ENCODE data around the gene MAGI1.
A peak's percentile ranks its signal among the peaks of the same experiment; 100 is the strongest.
"Not testable (repeated sequence)": the region's sequence is repeated elsewhere in the genome, so short reads cannot be mapped to it uniquely, and the experiment has no call there.

MAGI1 gene

DNA sequence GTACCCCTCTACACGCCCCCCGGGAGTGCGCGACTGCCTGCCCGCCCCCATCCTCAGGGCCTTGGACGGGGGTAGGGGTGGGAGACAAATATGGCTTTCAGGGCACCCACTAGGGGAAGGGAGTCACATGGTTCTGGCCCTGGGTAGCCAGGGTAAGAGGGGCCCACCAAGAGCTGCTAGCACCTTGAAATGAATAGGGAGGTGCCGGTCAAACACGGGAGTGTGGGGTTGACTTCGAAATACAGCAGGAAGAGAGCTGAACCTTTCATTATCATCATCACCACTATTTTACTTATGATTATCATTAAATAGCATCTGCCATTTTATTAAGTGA, 489.1 kb downstream of the MAGI1 start:
- no peak for DNase-seq

DNA sequence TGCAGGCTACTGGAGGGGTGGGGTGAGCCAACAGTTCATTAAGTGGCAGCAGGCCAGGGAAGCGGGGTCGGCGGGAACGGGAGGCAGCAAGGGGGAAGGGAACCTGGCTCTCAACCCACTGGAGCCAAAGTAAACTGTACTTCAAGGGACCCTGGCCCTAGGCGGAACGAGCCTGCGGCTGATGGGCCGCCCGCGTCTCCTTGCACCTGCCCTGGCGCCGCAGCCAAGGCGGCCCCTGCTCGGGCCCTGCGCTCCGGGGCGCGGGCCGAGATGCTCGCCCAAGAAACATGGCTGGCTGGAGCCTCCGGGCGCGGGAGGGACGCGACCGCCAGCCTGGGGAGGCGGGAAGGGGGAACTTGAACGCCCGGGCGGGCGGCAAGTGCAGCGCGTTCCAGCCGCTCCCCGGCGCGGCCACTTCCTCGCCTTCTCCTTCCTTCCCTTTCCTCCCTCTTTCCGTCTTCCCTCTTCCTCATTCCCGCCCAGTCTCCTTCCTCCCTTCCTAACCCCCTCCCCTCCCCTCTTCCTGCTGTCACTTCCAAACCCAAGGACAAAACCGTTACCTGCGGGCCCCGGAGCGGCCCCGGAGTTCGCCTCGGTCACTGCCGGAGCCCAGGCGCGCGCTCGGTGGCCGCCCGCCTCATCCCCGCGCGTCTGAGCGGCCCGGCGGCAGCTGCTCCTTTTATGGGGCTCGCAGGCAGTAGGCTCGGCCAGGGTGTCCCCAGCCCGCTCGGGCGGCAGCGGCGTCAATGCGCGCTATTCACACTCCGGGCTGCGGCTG, 489.7 kb downstream of the MAGI1 start:
- no peak for DNase-seq

DNA sequence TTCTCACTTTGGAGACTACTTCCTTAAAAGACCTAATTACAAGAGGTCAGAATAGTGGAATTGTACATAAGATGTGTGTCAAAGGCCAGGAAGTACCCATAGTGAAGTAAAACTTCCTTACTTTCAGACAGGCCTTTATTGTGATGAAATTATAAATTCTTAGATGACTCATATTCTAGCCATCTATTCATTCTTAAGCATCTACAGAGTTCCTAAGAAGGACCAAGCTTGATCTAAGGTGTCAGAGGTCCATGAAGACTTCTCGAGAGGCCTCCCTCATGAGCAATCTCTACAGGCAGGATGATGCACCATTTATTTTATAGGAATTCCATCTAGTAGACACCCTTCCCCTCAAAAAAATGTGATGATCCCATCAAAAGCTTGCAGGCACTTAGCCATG, 493.3 kb downstream of the MAGI1 start:
- peak; percentile 56 for DNase-seq

DNA sequence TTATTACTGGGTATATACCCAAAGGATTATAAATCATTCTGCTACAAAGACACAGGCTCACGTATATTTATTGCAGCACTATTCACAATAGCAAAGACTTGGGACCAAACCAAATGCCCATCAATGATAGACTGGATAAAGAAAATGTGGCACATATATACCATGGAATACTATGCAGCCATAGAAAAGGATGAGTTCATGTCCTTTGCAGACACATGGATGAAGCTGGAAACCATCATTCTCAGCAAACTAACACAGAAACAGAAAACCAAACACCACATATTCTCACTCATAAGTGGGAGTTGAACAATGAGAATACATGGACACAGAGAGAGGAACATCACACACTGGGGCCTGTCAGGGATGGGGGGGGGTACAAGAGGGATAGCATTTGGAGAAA, 495.3 kb downstream of the MAGI1 start:
- DNase-seq: not testable (repeated sequence)

DNA sequence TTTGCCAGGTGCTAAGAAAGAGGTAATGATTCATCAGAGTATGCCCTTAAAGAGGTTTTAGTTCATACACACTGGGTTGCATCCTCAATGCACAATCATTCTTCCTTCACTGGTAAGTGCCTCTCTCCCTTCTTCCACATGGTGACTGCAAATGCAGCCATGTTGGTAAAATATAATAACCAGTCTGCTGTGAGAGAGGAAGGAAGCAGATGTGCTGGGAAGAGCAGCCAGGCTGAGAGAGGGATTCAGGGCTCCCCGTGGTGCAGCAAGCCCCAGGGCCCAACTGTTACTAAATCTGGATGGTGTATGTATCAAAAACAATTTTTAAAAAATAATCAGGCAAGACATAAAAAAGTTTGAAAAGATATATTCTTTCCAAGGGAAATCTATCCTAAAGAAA, 498.1 kb downstream of the MAGI1 start:
- no peak for DNase-seq

- DNase-seq: no peak
These were observed 499.1 kb downstream of the MAGI1 start for GRCh38 chr3:65539616-65540015.

GRCh38 chr3:65538101-65538500, 500.6 kb downstream of the MAGI1 start:
- no peak for DNase-seq

GRCh38 chr3:65537109-65537508, 501.6 kb downstream of the MAGI1 start:
- DNase-seq: no peak

DNA sequence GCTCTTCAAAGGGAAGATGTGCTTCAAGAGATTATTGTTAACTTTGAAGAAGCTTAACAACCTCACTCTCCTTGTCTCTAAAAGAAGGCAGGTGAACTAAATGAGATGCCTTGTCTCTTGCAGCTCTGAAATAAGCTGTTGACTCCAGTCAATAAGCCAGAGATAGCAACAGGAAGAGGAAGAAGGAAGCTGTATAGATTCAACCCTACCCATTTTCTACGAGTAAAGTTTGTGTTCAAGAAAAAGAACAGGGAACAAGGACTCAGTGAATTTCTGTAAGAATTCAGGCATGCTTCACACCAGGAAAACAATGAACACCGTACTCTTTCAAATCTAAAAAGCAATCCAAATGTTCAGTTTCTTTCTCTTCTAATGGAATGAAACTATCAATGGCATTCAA, 503.5 kb downstream of the MAGI1 start:
- no peak for DNase-seq

DNA sequence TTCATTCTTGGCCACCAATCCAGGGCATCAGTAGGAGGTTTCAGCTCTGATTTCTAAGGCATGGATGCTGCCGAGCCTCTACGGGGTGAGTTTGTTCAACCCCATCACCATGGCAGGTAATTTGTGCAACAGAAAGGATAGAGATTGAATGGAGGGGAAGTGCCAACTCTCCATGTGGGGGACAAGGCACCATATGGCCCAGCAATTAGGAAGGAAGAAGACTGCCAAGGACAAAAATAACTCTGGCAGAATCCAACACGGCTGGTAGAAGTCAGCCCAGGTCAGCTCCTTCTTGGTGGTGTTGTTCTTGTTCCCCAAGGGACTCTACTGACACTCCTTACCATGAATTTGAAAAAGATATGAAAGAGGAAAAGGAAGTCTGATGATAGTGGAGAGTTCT, 503.9 kb downstream of the MAGI1 start:
- no peak for DNase-seq

DNA sequence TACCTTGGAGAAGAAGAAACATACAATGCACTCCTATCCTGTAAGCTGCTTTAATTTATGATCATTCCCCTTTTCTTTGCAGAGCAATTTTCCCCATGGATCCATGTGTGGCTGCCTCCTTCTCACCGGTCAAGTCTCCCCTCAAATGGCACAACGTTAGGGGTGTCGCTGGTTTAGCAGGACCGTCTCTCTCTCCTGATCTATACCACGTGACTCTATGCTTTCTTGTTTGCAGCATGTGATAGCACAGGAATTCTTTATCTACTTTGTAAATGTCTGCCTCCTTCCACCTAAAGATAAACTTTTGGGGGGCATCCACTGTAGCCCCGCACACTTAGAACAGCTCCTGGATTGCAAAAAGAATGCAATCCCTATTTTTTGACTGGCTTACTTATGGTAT, 506.0 kb downstream of the MAGI1 start:
- DNase-seq: no peak

DNA sequence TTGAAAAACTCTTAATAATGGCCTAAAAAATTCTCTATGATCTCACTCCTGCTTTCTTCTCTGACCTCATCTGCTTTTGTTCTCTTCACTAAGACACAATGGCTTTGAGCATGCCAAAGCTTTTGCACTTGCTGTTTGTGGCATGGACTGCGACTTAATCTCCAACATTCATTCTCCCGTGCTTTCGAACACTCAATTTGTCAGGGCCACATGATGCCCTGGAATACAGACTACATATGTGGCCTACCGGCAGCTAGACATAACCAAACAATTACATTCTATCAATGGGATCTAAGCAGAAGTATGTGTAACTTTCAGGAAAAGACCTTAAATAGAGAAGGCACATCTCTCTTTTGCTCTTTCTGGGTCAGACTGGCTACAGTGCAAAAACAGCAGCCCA, 506.5 kb downstream of the MAGI1 start:
- DNase-seq: no peak

DNA sequence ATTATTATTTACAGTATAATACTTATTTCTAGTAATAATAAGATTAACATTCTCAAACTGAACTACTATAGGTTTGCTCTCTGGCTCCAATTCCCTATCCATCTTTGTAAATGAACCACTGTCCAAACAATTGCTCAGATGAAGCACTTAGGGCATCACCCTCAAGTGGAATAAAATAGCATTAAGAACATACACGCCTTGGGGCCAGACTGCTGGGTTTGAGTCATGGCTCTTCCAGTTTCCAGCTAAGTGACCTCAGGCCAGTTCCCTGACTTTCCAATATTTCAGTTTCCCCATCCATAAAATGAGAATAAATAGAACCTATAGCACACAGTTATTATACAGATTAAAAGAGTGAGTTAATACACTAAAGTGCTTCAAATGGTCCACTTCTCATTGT, 507.2 kb downstream of the MAGI1 start:
- DNase-seq: no peak

DNA sequence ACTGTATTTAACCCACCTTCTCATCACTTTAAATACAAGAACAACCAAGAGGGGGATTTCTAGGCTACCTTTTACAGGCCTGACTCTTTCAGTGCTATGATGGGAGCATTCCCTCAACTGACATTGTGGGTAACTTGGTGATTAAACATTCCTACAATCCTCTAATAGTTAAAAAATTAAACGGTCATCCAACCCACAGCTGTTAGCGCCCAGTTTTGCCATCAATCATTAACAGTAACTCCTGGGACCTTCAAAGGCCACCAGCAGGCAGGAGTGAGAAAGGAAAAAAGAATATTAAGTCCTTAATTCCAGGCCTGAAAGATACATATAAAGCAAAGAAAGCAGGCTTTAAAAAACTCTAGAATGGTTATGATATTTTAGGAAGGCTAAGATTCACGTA, 512.1 kb downstream of the MAGI1 start:
- peak; percentile 13 for DNase-seq

DNA sequence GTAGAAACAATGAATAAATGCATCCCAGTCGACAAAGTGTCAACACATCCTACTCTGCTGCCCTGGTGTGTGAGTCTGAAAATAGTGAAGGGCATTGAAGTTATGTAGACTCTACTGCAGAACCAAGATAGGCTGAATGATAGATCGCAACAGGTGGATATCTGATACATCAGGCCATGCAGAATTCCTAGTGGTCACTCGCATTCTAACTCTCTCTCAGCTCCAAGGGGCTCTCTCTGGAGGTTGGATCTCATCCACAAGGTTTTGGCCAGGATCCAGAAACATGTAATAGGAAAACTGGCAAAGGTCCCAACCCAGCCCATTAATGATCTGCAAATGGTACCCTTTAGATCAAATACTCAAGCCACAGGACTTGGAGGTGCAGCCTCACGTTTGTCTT, 514.1 kb downstream of the MAGI1 start:
- no peak for DNase-seq

- DNase-seq: no peak
These were observed 514.8 kb downstream of the MAGI1 start for GRCh38 chr3:65523878-65524277.

- no peak for DNase-seq
These were observed 517.7 kb downstream of the MAGI1 start for GRCh38 chr3:65521032-65521431.

DNA sequence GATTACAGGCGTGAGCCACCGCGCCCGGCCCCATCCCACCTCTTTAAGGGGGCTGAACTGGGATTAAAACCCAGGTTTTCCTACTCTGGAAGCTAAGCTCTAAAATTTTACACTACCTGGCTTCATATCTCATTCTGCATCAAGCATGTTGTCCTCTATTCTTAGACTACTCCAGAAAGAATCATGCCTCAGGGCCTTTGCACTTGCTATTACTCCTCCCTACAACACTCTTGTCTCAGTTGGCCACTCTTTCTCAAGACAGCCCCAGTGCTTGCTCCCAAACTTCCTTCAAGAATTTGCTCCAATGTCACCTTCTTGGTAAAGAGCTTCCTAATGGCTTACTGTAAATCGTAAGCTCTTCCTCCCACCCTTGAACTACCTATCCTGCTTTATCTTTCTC, 521.7 kb downstream of the MAGI1 start:
- no peak for DNase-seq

DNA sequence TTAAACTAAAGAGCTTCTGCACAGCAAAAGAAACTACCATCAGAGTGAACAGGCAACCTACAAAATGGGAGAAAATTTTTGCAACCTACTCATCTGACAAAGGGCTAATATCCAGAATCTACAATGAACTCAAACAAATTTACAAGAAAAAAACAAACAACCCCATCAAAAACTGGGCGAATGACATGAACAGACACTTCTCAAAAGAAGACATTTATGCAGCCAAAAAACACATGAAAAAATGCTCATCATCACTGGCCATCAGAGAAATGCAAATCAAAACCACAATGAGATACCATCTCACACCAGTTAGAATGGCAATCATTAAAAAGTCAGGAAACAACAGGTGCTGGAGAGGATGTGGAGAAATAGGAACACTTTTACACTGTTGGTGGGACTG, 524.4 kb downstream of the MAGI1 start:
- not testable (repeated sequence) for DNase-seq

- DNase-seq: not testable (repeated sequence)
These were observed 529.3 kb downstream of the MAGI1 start for GRCh38 chr3:65509423-65509794.

DNA sequence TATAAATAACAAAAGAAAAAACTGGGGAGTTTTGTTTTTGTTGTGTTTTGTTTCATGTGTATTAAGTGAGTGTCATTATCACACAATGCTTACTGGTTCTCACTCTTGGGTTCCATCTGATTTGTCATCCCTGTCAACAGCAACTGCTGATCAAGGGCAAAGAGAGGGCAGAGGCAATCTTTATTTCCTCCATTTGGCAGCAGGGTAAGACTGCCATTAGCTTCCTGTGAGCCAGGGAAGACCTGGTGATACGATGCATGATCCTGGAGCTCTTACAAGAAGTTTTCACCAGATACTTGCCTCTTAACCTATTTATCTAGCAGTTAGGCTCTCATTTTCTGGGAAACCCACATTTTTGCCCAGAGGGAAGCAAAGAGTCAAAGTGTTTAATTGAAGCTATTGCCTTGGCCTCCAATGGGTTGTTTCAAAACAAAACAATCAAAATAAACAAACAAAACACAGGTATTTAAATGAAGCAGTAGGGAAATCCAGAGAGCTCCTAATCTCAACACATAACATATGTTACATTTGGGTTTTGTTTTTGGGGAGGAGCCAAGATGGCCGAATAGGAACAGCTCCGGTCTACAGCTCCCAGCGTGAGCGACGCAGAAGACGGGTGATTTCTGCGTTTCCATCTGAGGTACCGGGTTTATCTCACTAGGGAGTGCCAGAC, 529.8 kb downstream of the MAGI1 start:
- DNase-seq: no peak

- DNase-seq: no peak
These were observed 531.3 kb downstream of the MAGI1 start for GRCh38 chr3:65507437-65507836.

DNA sequence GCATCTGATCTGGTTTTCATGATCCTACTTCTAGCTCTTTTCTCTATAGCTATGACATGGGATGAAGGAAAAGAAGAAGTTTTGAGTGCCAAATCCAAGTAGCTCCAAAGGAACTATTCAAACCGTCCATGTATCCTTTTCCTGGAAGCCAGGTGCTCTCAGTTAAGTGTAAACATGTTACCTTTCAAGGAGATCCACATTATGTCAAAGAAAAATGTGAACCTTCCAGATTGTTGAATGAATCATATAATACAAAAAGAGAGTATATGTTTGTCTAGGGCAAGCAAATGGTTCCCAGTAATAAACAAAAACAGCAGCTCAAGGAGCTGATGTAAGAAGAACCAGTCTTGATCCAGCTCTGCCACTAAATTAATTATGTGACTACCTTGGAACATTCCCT, 534.9 kb downstream of the MAGI1 start:
- DNase-seq: no peak

DNA sequence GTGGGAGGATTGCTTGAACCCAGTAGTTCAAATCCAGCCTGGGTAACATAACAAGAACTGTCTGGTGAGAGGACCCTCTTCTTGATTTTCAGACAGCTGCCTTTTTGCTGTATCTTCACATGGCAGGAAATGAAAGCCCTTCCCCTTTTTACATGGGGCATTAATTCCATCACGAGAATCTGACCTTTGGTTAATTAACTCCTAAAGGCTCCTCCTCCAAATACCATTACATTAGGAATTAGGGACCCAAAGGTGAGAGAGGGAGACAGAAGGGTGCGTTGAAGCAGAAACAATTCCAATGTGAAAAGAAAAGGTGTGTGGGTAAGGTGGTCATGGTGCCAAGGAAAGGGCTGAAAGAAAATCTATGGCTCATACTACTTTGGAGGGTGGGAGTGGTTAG, 536.2 kb downstream of the MAGI1 start:
- no peak for DNase-seq

Measured in fibroblast of upper back skin (primary cell).